ENCODE results near the gene ATP2B1.
A peak's percentile ranks its signal among the peaks of the same experiment; 100 is the strongest.

Gene ATP2B1

DNA sequence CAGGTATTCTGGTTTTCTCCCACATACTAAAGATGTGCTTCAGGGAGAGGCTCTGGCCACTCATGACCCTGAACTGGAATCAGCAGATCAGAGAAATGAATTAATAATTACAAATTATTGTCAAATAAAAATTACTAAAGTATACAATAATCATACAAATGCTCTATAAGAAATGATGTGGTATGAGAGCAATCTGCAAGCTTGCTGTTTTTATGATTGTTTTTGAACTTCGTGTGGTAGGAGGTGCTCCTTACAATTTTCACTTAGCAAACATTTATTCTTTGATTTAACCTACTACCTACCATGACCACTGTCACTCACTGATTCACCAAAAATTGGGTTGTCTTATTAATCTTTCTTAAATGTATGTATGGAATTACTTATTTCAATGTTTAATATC is 16.2 kb downstream of the ATP2B1 start:
- no peak for DNase-seq (ENCODE audit: low read depth in 2 of 2)

- DNase-seq (ENCODE audit: low read depth in 2 of 2) = no peak
Measured at GRCh38 chr12:89691659-89692058, 17.0 kb downstream of the ATP2B1 start.

DNA sequence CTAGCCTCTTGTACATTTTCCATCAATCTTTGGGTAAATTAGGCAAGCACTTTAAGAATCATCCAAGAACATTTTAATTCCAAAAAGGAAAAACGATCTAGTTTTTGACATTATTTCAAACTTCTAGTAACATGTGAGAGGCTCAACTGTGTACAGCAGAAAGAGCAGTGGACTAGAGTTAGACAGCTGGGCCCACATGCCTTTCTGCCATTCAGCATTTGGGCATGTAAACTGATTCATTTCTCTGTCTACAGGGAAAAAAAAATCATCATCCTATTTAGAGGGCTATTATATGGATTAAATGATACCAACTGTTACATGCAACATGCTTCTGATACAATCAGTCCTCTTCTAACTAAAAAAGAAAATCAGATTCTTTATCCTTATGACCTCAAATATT is 17.7 kb downstream of the ATP2B1 start:
- DNase-seq (ENCODE audit: low read depth in 2 of 2) = no peak

GRCh38 chr12:89689306-89689705 is 19.3 kb downstream of the ATP2B1 start:
- no peak for DNase-seq (ENCODE audit: low read depth in 2 of 2)

DNA sequence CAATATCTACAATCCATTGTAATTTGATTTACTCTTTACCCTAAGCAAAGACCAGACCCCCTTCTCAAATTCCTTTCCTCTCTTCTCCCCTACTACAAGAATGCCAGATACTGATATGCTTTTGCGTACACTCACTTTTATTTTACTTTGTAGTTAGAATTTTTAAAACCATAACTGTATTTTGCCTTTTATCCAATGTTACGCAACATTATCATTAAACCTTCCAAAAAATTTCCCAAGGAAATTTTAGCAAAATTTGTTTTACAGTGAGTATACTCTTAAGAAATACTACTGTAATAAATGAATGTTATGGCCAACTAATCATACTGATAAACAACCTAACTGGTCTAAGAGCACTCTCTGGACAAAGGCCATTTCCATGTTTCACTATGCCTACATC is 22.3 kb downstream of the ATP2B1 start:
- no peak for DNase-seq (ENCODE audit: low read depth in 2 of 2)

- DNase-seq (ENCODE audit: low read depth in 2 of 2) = no peak
Measured at GRCh38 chr12:89685363-89685972, 23.2 kb downstream of the ATP2B1 start.

DNA sequence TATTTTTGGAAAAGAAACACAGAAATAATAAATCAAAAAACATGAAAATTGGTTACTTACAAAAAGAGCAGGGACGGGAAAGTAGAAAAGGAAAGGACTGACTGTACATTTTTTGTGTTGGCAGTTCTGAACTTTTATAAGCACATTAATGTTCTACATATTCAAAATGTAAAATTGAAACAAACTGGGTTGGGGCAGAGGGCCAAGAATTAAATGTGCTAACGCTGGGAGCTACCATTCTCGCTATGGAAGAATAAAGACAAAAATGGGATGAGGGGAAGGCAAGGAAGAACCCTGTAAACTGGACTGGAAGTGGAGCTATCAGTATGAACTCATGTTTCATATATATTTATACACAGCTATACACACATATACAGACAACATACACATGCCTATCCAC is 24.5 kb downstream of the ATP2B1 start:
- DNase-seq (ENCODE audit: low read depth in 2 of 2) = no peak

GRCh38 chr12:89682284-89682683 is 26.4 kb downstream of the ATP2B1 start:
- DNase-seq (ENCODE audit: low read depth in 2 of 2) = no peak

DNA sequence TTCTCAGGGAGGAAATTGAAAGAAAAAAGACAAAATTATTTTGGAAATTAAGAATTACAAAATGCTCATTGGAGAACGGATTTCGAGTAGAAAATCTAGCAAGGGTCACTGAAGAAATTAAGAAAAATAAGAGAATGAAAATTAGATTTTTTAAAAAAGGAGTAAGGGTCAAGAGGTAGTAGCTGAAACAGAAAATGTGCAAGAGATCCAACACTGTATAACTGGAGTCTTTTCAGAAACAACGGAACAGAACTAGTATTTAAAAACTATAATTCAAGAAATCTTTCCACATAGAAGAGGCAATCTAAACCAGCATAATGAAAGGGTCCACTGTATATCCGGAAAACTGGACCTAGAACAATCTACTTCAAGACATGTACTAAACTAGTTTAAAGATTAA is 28.2 kb downstream of the ATP2B1 start:
- no peak for DNase-seq (ENCODE audit: low read depth in 2 of 2)

- no peak for DNase-seq (ENCODE audit: low read depth in 2 of 2)
Measured at GRCh38 chr12:89679631-89680030, 29.0 kb downstream of the ATP2B1 start.

DNA sequence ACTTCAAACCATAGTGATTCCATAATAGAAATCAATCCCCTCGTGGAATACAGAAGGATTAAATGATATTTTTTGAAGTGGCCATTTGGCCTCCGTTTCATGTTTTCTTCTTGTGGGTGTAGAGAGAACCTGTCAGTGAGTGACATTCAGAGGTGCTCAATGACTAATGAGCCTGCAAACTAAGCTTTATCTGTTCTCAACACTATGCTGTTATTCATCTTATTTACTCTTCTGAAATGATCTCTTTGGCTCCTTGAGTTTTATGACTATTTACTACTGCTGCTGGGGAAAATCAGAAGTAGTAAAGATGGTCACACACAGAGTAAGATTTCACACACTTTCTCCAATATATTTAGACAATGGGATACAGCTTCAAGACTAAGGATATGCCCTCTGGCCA is 30.4 kb downstream of the ATP2B1 start:
- no peak for DNase-seq (ENCODE audit: low read depth in 2 of 2)

DNA sequence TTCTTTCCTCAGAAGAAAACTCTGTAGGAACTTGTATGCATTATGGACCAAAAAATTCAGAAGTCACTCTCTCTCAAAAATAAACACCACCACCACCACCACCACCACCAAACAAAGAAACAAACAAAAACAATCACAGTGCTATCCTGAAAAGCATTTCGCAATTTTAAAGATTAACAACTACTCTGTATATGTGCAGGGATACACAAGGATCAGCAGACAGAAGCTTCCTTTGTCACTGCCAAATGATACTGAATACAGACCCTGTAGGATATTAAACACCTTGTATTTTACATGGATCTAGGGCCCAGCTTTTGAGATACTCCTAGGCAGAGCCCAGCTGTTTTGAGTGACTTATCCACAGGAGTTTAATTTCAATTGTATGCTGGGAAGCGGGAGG is 31.7 kb downstream of the ATP2B1 start:
- no peak for DNase-seq (ENCODE audit: low read depth in 2 of 2)

DNA sequence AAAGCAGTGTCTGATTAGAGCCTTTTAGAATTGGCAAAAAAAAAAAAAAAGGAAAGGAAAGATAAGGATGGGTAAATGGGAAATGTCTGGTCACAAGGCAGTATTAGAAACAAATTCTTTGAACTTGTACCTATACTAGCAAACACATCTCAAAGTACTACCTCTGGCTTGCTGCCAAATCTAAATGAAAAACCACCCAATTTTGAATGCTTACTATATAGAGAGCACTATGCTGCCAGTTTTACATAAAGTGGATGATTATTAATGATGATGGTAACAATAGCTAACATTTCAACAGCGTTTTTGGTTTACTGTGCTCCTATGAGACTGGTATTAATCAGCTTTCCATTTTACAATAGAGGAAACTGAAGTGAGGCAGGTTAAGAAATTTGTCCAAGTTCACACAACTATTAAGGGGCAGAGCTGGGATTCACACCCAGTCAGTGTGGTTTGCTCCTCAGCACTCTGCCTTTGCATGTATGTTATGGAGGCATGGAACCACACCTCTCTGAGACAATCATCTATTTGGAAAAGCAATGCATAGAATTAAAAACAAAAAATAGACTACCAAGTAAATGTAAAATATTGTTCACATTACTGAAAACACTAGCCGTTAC is 34.2 kb downstream of the ATP2B1 start:
- DNase-seq (ENCODE audit: low read depth in 2 of 2) = no peak

GRCh38 chr12:89673603-89674002 is 35.0 kb downstream of the ATP2B1 start:
- no peak for DNase-seq (ENCODE audit: low read depth in 2 of 2)

GRCh38 chr12:89672589-89672979 is 36.1 kb downstream of the ATP2B1 start:
- DNase-seq (ENCODE audit: low read depth in 2 of 2) = no peak

GRCh38 chr12:89671469-89671868 is 37.2 kb downstream of the ATP2B1 start:
- DNase-seq (ENCODE audit: low read depth in 2 of 2) = no peak

DNA sequence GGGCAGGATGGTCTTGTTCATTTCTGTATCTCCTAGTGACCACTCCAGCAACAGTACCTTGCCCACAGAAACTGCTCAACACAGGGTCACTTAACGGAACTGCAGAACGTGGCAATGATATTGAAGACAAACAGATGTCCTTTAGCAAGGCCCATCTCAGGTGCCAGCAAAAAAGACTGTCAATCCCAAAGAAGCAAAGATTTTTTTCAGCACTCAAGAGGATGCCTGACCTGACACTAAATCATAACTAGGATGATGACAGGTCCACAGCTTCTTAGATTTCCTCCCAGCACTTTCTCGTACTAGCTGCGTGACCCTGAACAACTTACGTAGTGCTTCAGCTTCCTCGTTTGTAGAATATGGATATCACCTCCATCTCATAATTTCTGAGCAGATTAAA is 39.4 kb downstream of the ATP2B1 start:
- no peak for DNase-seq (ENCODE audit: low read depth in 2 of 2)

DNA sequence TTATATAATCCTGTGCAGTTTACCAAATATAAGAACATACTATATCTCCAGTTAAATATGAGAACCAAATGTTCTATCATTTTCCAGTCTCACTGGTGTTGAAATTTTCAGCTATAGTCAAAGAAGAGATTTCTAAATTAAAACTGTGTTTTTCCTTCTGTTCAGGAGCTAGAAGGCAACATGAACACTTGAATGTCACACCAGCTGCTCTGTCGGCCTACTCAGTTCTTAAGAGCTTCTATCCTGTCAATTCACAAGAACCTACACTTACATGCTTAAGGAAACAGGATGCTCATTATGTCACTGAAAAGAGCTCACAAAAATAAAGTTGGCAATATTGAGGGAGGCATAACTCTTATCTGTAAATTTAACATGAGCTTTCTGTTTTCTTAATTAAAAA is 43.1 kb downstream of the ATP2B1 start:
- no peak for DNase-seq (ENCODE audit: low read depth in 2 of 2)

GRCh38 chr12:89664441-89664840 is 44.2 kb downstream of the ATP2B1 start:
- no peak for DNase-seq (ENCODE audit: low read depth in 2 of 2)

GRCh38 chr12:89663577-89664357 is 44.9 kb downstream of the ATP2B1 start:
- DNase-seq (ENCODE audit: low read depth in 2 of 2) = peak in 1 of 2 donors; percentile 11

- DNase-seq (ENCODE audit: low read depth in 2 of 2) = no peak
Measured at GRCh38 chr12:89662623-89663022, 46.0 kb downstream of the ATP2B1 start.

GRCh38 chr12:89661706-89662330 is 46.8 kb downstream of the ATP2B1 start:
- no peak for DNase-seq (ENCODE audit: low read depth in 2 of 2)

GRCh38 chr12:89657739-89658138 is 50.9 kb downstream of the ATP2B1 start:
- DNase-seq (ENCODE audit: low read depth in 2 of 2) = no peak

Measured in stimulated activated CD4-positive, alpha-beta T cell treated with anti-CD3 and anti-CD28 coated beads, Interleukin-1b, Interleukin-23, amount 100 ng/mL, for 4 hours (primary cell).